Activated CD4-positive, alpha-beta T cell treated with anti-CD3 and anti-CD28 coated beads, Interleukin-2, amount 10 ng/mL, durations not matched to agents 24 days and 14 days (primary cell): Measurements from ENCODE around the gene PKP4. TPM values are rescaled to one million over a fixed set of nuclear protein-coding genes. Genes with fewer than 3 reads are reported as not detected.

Experiments
- DNase-seq: peaks from one replicate; pipeline ENCODE4 v3.0.0; 2022
- H3K27ac Mint-ChIP-seq: one replicate; pipeline ENCODE4 v1.8.0; 2022; ENCODE audit warnings: mild to moderate bottlenecking, mixed read lengths
- H3K27me3 Mint-ChIP-seq: one replicate; pipeline ENCODE4 v1.8.0; 2022; ENCODE audit warnings: mixed read lengths
- H3K36me3 Mint-ChIP-seq: one replicate; pipeline ENCODE4 v1.8.0; 2022; ENCODE audit warnings: low read depth, mild to moderate bottlenecking, mixed read lengths
- H3K4me1 Mint-ChIP-seq: one replicate; pipeline ENCODE4 v1.8.0; 2021; ENCODE audit warnings: mixed read lengths
- H3K4me3 Mint-ChIP-seq: one replicate; pipeline ENCODE4 v1.8.0; 2022; ENCODE audit warnings: mild to moderate bottlenecking, moderate library complexity, mixed read lengths
- H3K9me3 Mint-ChIP-seq: one replicate; pipeline ENCODE4 v1.8.0; 2021; ENCODE audit warnings: mixed read lengths
- intact Hi-C: fragments of 100-400 bp; cut with micrococcal nuclease; formaldehyde crosslinking; loops from one replicate; pipeline ENCODE4 v1.15.1; 2023
- total RNA-seq: library from RNA; stranded (reverse); gene quantifications from 2 replicates; pipeline ENCODE4 v1.2.3, GENCODE V29; 2022

Gene PKP4
- total RNA-seq, 1 donor from 2014 or later = 32.6 TPM

GRCh38 chr2:158556124-158556523 lies 99.4 kb downstream of the PKP4 start:
- Mint-ChIP-seq H3K4me3 (no peak overlapping the region), H3K4me1 (no peaks in the 10 kb centered on the region)
- intact Hi-C loops = no loop called here

GRCh38 chr2:158557752-158558151 lies 101.0 kb downstream of the PKP4 start:
- no peaks in the 10 kb centered on the region for H3K4me1 Mint-ChIP-seq
- no peaks in the 10 kb centered on the region for H3K27me3 Mint-ChIP-seq
- H3K36me3 Mint-ChIP-seq = no peaks in the 10 kb centered on the region

More at GRCh38 chr2:158556124-158556523, 99.4 kb downstream of the PKP4 start:
- Mint-ChIP-seq H3K27ac (no peak overlapping the region), H3K27me3 (no peaks in the 10 kb centered on the region), H3K9me3 (no peaks in the 10 kb centered on the region), H3K36me3 (no peaks in the 10 kb centered on the region)
- no peak for DNase-seq

GRCh38 chr2:158559252-158559651 lies 102.5 kb downstream of the PKP4 start:
- Mint-ChIP-seq H3K27ac (no peak overlapping the region), H3K9me3 (no peaks in the 10 kb centered on the region), H3K27me3 (no peaks in the 10 kb centered on the region), H3K4me3 (no peak overlapping the region), H3K36me3 (no peaks in the 10 kb centered on the region), H3K4me1 (no peaks in the 10 kb centered on the region)
- DNase-seq = no peak
- intact Hi-C loops = no loop called here

More at GRCh38 chr2:158557752-158558151, 101.0 kb downstream of the PKP4 start:
- H3K9me3 Mint-ChIP-seq = no peaks in the 10 kb centered on the region
- no peak overlapping the region for H3K4me3 Mint-ChIP-seq
- intact Hi-C loops = no loop called here
- no peak overlapping the region for H3K27ac Mint-ChIP-seq
- DNase-seq = no peak

GRCh38 chr2:158560259-158560658 lies 103.5 kb downstream of the PKP4 start:
- Mint-ChIP-seq H3K4me1 (no peaks in the 10 kb centered on the region), H3K9me3 (no peaks in the 10 kb centered on the region), H3K27ac (no peak overlapping the region), H3K4me3 (no peak overlapping the region), H3K27me3 (no peaks in the 10 kb centered on the region), H3K36me3 (no peaks in the 10 kb centered on the region)
- no peak for DNase-seq
- intact Hi-C loops = no loop called here

- Mint-ChIP-seq H3K27ac (no peak overlapping the region), H3K4me3 (no peak overlapping the region), H3K27me3 (no peaks in the 10 kb centered on the region), H3K4me1 (no peaks in the 10 kb centered on the region), H3K9me3 (no peaks in the 10 kb centered on the region), H3K36me3 (no peaks in the 10 kb centered on the region)
- no peak for DNase-seq
- intact Hi-C loops = no loop called here
These were observed 104.3 kb downstream of the PKP4 start for GRCh38 chr2:158561054-158561453.

- Mint-ChIP-seq H3K4me1 (no peaks in the 10 kb centered on the region), H3K4me3 (no peak overlapping the region), H3K27me3 (no peaks in the 10 kb centered on the region), H3K36me3 (no peaks in the 10 kb centered on the region), H3K27ac (no peak overlapping the region), H3K9me3 (peaks cover 10% of the 10 kb centered on the region)
- no peak for DNase-seq
- intact Hi-C loops = no loop called here
These were observed 110.5 kb downstream of the PKP4 start for GRCh38 chr2:158567208-158567607.

- Mint-ChIP-seq H3K4me1 (no peaks in the 10 kb centered on the region), H3K4me3 (no peak overlapping the region), H3K36me3 (no peaks in the 10 kb centered on the region), H3K27ac (no peak overlapping the region), H3K27me3 (no peaks in the 10 kb centered on the region), H3K9me3 (peaks cover 10% of the 10 kb centered on the region)
- DNase-seq = no peak
- intact Hi-C loops = no loop called here
These were observed 112.5 kb downstream of the PKP4 start for GRCh38 chr2:158569284-158569683.

- H3K36me3 Mint-ChIP-seq = no peaks in the 10 kb centered on the region
- H3K27ac Mint-ChIP-seq = no peak overlapping the region
- intact Hi-C loops = no loop called here
- DNase-seq = no peak
- no peak overlapping the region for H3K4me3 Mint-ChIP-seq
- H3K27me3 Mint-ChIP-seq = no peaks in the 10 kb centered on the region
- H3K9me3 Mint-ChIP-seq = peaks cover 10% of the 10 kb centered on the region
- no peaks in the 10 kb centered on the region for H3K4me1 Mint-ChIP-seq
These were observed 114.1 kb downstream of the PKP4 start for GRCh38 chr2:158570869-158571268.

- Mint-ChIP-seq H3K27me3 (no peaks in the 10 kb centered on the region), H3K36me3 (no peaks in the 10 kb centered on the region), H3K4me1 (no peaks in the 10 kb centered on the region), H3K27ac (no peak overlapping the region), H3K4me3 (no peak overlapping the region), H3K9me3 (peaks cover 6% of the 10 kb centered on the region)
- DNase-seq = no peak
- intact Hi-C loops = no loop called here
These were observed 117.0 kb downstream of the PKP4 start for GRCh38 chr2:158573739-158574138.

- no peak for DNase-seq
- intact Hi-C loops = no loop called here
- Mint-ChIP-seq H3K36me3 (no peaks in the 10 kb centered on the region), H3K4me3 (no peak overlapping the region), H3K9me3 (peaks cover 6% of the 10 kb centered on the region), H3K27me3 (no peaks in the 10 kb centered on the region), H3K27ac (no peak overlapping the region), H3K4me1 (no peaks in the 10 kb centered on the region)
These were observed 118.4 kb downstream of the PKP4 start for GRCh38 chr2:158575051-158575635.

GRCh38 chr2:158577141-158577540 lies 120.4 kb downstream of the PKP4 start:
- H3K4me3 Mint-ChIP-seq = no peak overlapping the region
- H3K27ac Mint-ChIP-seq = no peak overlapping the region
- H3K36me3 Mint-ChIP-seq = no peaks in the 10 kb centered on the region
- H3K27me3 Mint-ChIP-seq = no peaks in the 10 kb centered on the region
- H3K9me3 Mint-ChIP-seq = no peaks in the 10 kb centered on the region
- no peaks in the 10 kb centered on the region for H3K4me1 Mint-ChIP-seq
- no peak for DNase-seq
- intact Hi-C loops = no loop called here

GRCh38 chr2:158578703-158579330 lies 122.1 kb downstream of the PKP4 start:
- Mint-ChIP-seq H3K36me3 (no peaks in the 10 kb centered on the region), H3K27me3 (no peaks in the 10 kb centered on the region), H3K4me3 (no peak overlapping the region), H3K4me1 (no peaks in the 10 kb centered on the region), H3K27ac (no peak overlapping the region), H3K9me3 (no peaks in the 10 kb centered on the region)
- intact Hi-C loops = no loop called here
- no peak for DNase-seq

GRCh38 chr2:158579928-158580327 lies 123.2 kb downstream of the PKP4 start:
- Mint-ChIP-seq H3K4me3 (no peak overlapping the region), H3K27me3 (no peaks in the 10 kb centered on the region), H3K9me3 (no peaks in the 10 kb centered on the region), H3K36me3 (no peaks in the 10 kb centered on the region), H3K4me1 (no peaks in the 10 kb centered on the region), H3K27ac (no peak overlapping the region)
- DNase-seq = no peak
- intact Hi-C loops = no loop called here

GRCh38 chr2:158580760-158581159 lies 124.0 kb downstream of the PKP4 start:
- no peak overlapping the region for H3K27ac Mint-ChIP-seq
- intact Hi-C loops = no loop called here
- no peaks in the 10 kb centered on the region for H3K36me3 Mint-ChIP-seq
- no peaks in the 10 kb centered on the region for H3K27me3 Mint-ChIP-seq
- no peaks in the 10 kb centered on the region for H3K9me3 Mint-ChIP-seq
- H3K4me1 Mint-ChIP-seq = no peaks in the 10 kb centered on the region
- DNase-seq = no peak
- H3K4me3 Mint-ChIP-seq = no peak overlapping the region

GRCh38 chr2:158582670-158583069 lies 125.9 kb downstream of the PKP4 start:
- H3K9me3 Mint-ChIP-seq = no peaks in the 10 kb centered on the region
- H3K4me3 Mint-ChIP-seq = no peak overlapping the region
- H3K27me3 Mint-ChIP-seq = no peaks in the 10 kb centered on the region
- intact Hi-C loops = no loop called here
- no peaks in the 10 kb centered on the region for H3K36me3 Mint-ChIP-seq
- no peaks in the 10 kb centered on the region for H3K4me1 Mint-ChIP-seq
- no peak overlapping the region for H3K27ac Mint-ChIP-seq
- no peak for DNase-seq
